Kidney (tissue), 14 donors: ENCODE data around the gene MT1G. TPM values are rescaled to one million over a fixed set of nuclear protein-coding genes. Genes with fewer than 3 reads are reported as not detected.
"Not testable (repeated sequence)": the region's sequence is repeated elsewhere in the genome, so short reads cannot be mapped to it uniquely, and the experiment has no call there.

ENCODE experiments used
- DNase-seq, 5 donors: peaks; one replicate each; pipeline ENCODE4 v3.0.0-alpha.2; 2013 to 2020
- FAIRE-seq: peaks from 2 replicates; lab custom pipeline; 2012; peaks lifted over from hg19 to GRCh38; lab: Jason Lieb, UNC
- H3K27ac ChIP-seq, 2 donors: one replicate each; pipeline ENCODE4 v1.7.0; 2013; ENCODE audit warnings: low read depth in 2 of 2, low read length in 2 of 2, inconsistent platforms in 1 of 2
- H3K27me3 ChIP-seq: one replicate; pipeline ENCODE4 v1.7.1; 2013; ENCODE audit warnings: low read length, inconsistent platforms; ENCODE audit not compliant: control insufficient read depth, insufficient read depth
- H3K36me3 ChIP-seq, 3 donors: one replicate each; pipeline versions ENCODE4 v1.7.0 to v1.7.1; 2013; ENCODE audit warnings: low read length in 3 of 3, control low read depth in 1 of 3, inconsistent platforms in 1 of 3; ENCODE audit not compliant: insufficient read depth in 3 of 3, control insufficient read depth in 2 of 3
- H3K4me1 ChIP-seq, 3 donors: one replicate each; pipeline versions ENCODE4 v1.7.0 to v1.7.1; 2013; ENCODE audit warnings: low read length in 3 of 3, inconsistent platforms in 1 of 3, low read depth in 1 of 3; ENCODE audit not compliant: control insufficient read depth in 2 of 3, insufficient read depth in 2 of 3
- H3K4me3 ChIP-seq, 3 donors: one replicate each; pipeline versions ENCODE4 v1.7.0 to v1.8.1; 2013; ENCODE audit warnings: low read length in 3 of 3, control low read depth in 1 of 3, inconsistent platforms in 1 of 3
- H3K9ac ChIP-seq, 3 donors: one replicate each; pipeline versions ENCODE4 v1.7.0 to v1.7.1; 2013; ENCODE audit warnings: low read length in 3 of 3, control low read depth in 1 of 3, inconsistent platforms in 1 of 3
- H3K9me3 ChIP-seq, 3 donors: one replicate each; pipeline versions ENCODE4 v1.7.0 to v1.7.1; 2013; ENCODE audit warnings: low read length in 3 of 3, control low read depth in 1 of 3, inconsistent platforms in 1 of 3; ENCODE audit not compliant: control insufficient read depth in 2 of 3, insufficient read depth in 1 of 3
- CTCF ChIP-seq: IDR thresholded peaks from 3 replicates; pipeline ENCODE4 v1.5.1; 2012; ENCODE audit warnings: mild to moderate bottlenecking, moderate library complexity, borderline replicate concordance; ENCODE audit not compliant: insufficient read depth; ENCODE audit errors: extremely low read depth
- intact Hi-C: fragments of 100-400 bp; cut with DNase I; formaldehyde crosslinking; loops from one replicate; pipeline ENCODE4 v1.11.1; 2022
- polyA plus RNA-seq: library from polyadenylated mRNA; stranded (reverse); fragments of 350-450 nt; fragmentation: Illumina TruSeq; extraction: RNeasy Lipid Tissue Mini Kit (QIAGEN cat#74804); gene quantifications from one replicate; pipeline ENCODE4 v1.2.3, GENCODE V29; 2014; ENCODE audit warnings: low read depth, low replicate concordance; ENCODE audit not compliant: insufficient read depth
- total RNA-seq: library from RNA; stranded (reverse); fragmentation: NEBNext Ultra II Directional; extraction: Animal tissue kit (Norgen Biotek cat#: 25700); gene quantifications from one replicate; pipeline ENCODE4 v1.2.1, GENCODE V29; 2021
- donor health status: control.
- donor health status: control.
- donor health status: control.
- donor health status: control.
- donor health status: control.
- donor health status: DM: yes; HTN: yes; CAD: no.
- donor health status: Normal renal cell carcinoma (clear cell type).

MT1G gene
- total and polyA plus RNA-seq, 2 donors from 2014 or later: 33.6 to 2,564 TPM

- Histone ChIP-seq H3K36me3 (no peaks in the 10 kb centered on the region), H3K27me3 (no peaks in the 10 kb centered on the region), H3K9ac (peak within 1 kb of the TSS; percentile 19 to 87 (median 35)), H3K4me3 (peak within 1 kb of the TSS; percentile 45 to 85 (median 72)), H3K27ac (peak within 1 kb of the TSS; percentile 88 to 93), H3K4me1 (peaks cover 0 to 3% (median 0%) of the 10 kb centered on the region in 3 donors), H3K9me3 (no peaks in the 10 kb centered on the region)
- TF ChIP-seq CTCF: no peak
- DNase-seq (peak in 4 of 5 donors; percentile 53 to 92 (median 71)), FAIRE-seq (no peak)
- intact Hi-C loops: no loop called here
These were observed 42.5 kb downstream of the MT1G start, which contains the start of gene MT1E for GRCh38 chr16:56625140-56625942. MT1E (plus strand) TSS chr16:56625781; CDS start chr16:56625852, 71 bp downstream.

GRCh38 chr16:56623637-56624036 is 44.2 kb downstream of the MT1G start:
- Histone ChIP-seq H3K4me1 (peaks cover 0 to 3% (median 0%) of the 10 kb centered on the region in 3 donors), H3K36me3 (no peaks in the 10 kb centered on the region), H3K4me3 (no peak overlapping the region), H3K9me3 (no peaks in the 10 kb centered on the region), H3K27me3 (peaks cover 3% of the 10 kb centered on the region), H3K27ac (no peak overlapping the region), H3K9ac (no peak overlapping the region)
- no peak for TF ChIP-seq CTCF
- FAIRE-seq (no peak), DNase-seq (no peak)
- intact Hi-C loops: no loop called here

- DNase-seq, H3K27ac ChIP-seq, FAIRE-seq, H3K4me3 ChIP-seq, H3K9me3 ChIP-seq, H3K4me1 ChIP-seq, H3K27me3 ChIP-seq, H3K9ac ChIP-seq, H3K36me3 ChIP-seq, intact Hi-C loops: not testable (repeated sequence)
These were observed 44.7 kb downstream of the MT1G start for GRCh38 chr16:56623184-56623583.

- peaks cover 0 to 14% (median 0%) of the 10 kb centered on the region in 3 donors for H3K4me1 ChIP-seq
- intact Hi-C loops, H3K27me3 ChIP-seq, H3K27ac ChIP-seq, FAIRE-seq, H3K9ac ChIP-seq, DNase-seq, H3K9me3 ChIP-seq, H3K4me3 ChIP-seq, H3K36me3 ChIP-seq: not testable (repeated sequence)
These were observed 46.0 kb downstream of the MT1G start for GRCh38 chr16:56621665-56622445.
